Measurements from ENCODE around the gene DSN1. TPM values are rescaled to one million over a fixed set of nuclear protein-coding genes. Genes with fewer than 3 reads are reported as not detected.

DSN1 gene, protein sequence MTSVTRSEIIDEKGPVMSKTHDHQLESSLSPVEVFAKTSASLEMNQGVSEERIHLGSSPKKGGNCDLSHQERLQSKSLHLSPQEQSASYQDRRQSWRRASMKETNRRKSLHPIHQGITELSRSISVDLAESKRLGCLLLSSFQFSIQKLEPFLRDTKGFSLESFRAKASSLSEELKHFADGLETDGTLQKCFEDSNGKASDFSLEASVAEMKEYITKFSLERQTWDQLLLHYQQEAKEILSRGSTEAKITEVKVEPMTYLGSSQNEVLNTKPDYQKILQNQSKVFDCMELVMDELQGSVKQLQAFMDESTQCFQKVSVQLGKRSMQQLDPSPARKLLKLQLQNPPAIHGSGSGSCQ
- 21.0 to 27.3 TPM (median 23.4 TPM) in 5 replicates for total RNA-seq (2022; extraction: Qiagen RNA extraction)

DNA sequence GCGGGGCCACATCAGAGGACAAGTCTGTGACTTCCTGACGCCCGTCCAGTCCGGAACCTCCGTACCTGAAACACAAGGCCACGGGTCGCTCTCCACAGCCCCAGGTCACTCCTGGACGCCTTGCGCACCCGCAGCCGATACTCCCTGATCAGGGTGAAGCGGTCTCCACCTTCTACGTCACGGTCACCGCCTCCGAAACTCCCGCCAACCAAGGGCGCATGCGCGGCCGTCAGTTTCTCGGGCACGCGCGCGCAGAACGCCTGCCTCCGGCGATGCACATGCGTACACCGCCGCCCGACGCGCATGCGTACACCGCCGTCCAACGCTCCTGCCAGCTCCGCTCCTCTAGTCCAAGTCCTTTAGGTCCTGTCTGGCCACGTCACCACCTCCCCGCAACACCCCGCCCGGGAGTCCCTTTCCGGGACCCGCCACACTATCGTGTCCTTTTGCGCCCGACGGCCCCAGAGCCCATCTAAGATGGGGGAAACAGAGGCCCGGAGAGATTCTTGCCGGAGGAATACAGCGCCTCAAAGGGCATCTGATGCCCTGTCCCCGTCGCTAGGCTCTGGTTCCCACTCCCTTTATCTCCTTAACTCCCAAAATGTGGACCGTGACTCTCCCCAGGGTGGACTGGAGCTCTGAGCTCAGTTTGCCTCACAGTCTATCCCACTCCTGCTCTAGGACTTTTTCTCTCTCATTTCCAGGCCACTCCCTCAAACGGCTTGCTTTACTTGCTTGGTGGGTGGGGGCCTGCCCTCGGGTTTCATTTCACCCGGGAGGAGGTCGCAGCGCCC, at the start of gene DSN1:
Gene DSN1 (minus strand): TSS at position 167 of the 794 bp plus-strand sequence. CDS start 2,305 bp downstream, outside the sequence.

DNA sequence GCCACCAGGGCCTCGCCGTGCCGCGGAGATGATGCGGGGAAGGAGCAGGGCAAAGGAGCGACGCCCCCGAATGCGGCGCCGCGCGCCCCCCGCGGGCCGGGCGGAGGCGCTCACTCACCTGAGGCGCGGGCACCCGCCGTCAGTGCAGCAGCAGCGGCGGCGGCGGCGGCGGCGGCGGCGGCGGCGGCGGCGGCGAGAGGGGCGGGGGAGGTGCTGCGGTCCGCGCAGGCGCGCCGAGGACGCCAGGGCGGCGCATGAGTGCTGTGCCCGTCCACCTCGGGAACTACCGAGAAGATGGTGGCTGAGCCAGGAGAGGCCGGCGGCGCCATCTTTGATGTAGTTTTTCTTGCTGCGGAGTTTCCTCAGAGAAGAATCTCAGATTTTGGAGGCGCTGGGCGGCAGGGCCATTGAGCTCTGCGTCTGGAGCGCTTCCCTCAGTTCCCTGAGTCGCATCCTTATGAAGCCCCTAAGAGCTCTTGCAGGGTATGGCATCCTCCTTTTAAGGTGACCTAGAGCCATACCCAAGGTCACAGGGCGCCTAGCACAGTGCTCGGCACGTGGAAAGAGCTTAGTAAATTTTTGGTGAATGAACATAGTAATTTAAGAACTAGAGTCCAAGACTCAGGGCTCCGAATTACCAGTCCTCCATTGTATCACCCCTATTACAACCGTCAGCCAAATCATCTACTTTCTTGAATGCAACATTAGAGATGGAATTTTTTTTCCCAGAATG, 27.5 kb downstream of the DSN1 start, which contains the start of gene NDRG3:
Gene NDRG3 (minus strand): TSS at position 164 of the 733 bp plus-strand sequence. CDS start 24,355 bp downstream, outside the sequence.

Other genes with a start within 250 kb of the DSN1 start
- gene MYL9, start 232.2 kb downstream of the DSN1 start, total RNA-seq (2022; extraction: Qiagen RNA extraction): 14.2 to 25.3 TPM (median 19.4 TPM) in 5 replicates
- gene TGIF2, start 200.2 kb downstream of the DSN1 start, total RNA-seq (2022; extraction: Qiagen RNA extraction): 3.5 to 4.5 TPM (median 4.1 TPM) in 5 replicates
- gene RAB5IF, start 168.0 kb downstream of the DSN1 start, total RNA-seq (2022; extraction: Qiagen RNA extraction): 196 to 289 TPM (median 260 TPM) in 5 replicates
- gene SLA2, start 127.6 kb downstream of the DSN1 start, total RNA-seq (2022; extraction: Qiagen RNA extraction): 0.05 to 0.12 TPM (median 0.08 TPM) in 5 replicates
- gene NDRG3, start 27.7 kb downstream of the DSN1 start, total RNA-seq (2022; extraction: Qiagen RNA extraction): 19.6 to 22.4 TPM (median 21.1 TPM) in 5 replicates
- gene TLDC2, start 102.4 kb upstream of the DSN1 start, total RNA-seq (2022; extraction: Qiagen RNA extraction): not detected in 5 replicates
- gene SAMHD1, start 177.9 kb upstream of the DSN1 start, total RNA-seq (2022; extraction: Qiagen RNA extraction): 7.4 to 9.2 TPM (median 8.2 TPM) in 5 replicates